Adrenal gland (tissue), 5 donors: ENCODE measurements around the gene ZNF236.

ENCODE experiments used
- POLR2A ChIP-seq, 2 donors: fragments of 450-650 bp; IDR thresholded peaks; one replicate each; pipeline ENCODE4 v1.6.1; 2017; ENCODE audit warnings: antibody characterized with exemption in 2 of 2, mild to moderate bottlenecking in 2 of 2, moderate library complexity in 1 of 2
- TF ChIP-seq, protein P1 (sequence below), 6 experiments: fragments of 450-650 bp in 4 of 6; fragments of 200-600 bp in 2 of 6; sonication (generic) in 1 of 6; IDR thresholded peaks; 1 replicate in 5 of 6; 2 replicates in 1 of 6; pipeline versions ENCODE4 v1.5.1 to v1.8.0; 2016 to 2021; ENCODE audit warnings: antibody characterized with exemption in 6 of 6, mild to moderate bottlenecking in 2 of 6, moderate library complexity in 1 of 6
- donor health status: DM: no; HTN: no; CAD: no.

DNA sequence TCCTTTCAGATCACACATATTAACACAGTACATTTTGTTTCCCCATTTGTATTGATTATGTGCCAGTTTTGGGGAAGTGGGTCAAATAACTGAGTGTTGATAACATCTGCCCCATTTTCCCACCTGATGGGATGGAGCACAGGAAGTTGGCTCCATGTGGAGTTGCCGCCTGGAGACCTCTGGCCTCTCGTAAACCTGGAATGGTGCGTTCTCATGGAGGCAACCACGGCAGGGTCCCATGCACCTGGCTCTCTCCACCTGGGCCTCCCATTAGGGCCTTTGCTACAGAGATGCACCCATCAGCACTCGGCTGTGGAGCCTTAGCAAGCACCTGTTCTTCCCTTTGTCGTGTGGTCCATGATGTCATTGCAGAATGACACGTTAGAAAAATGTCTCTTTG is 179.6 kb downstream of the ZNF236 start:
- TF ChIP-seq, protein P1, sequence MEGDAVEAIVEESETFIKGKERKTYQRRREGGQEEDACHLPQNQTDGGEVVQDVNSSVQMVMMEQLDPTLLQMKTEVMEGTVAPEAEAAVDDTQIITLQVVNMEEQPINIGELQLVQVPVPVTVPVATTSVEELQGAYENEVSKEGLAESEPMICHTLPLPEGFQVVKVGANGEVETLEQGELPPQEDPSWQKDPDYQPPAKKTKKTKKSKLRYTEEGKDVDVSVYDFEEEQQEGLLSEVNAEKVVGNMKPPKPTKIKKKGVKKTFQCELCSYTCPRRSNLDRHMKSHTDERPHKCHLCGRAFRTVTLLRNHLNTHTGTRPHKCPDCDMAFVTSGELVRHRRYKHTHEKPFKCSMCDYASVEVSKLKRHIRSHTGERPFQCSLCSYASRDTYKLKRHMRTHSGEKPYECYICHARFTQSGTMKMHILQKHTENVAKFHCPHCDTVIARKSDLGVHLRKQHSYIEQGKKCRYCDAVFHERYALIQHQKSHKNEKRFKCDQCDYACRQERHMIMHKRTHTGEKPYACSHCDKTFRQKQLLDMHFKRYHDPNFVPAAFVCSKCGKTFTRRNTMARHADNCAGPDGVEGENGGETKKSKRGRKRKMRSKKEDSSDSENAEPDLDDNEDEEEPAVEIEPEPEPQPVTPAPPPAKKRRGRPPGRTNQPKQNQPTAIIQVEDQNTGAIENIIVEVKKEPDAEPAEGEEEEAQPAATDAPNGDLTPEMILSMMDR (IDR thresholded peaks at IDR 0.05) = no peak
- TF ChIP-seq POLR2A (IDR thresholded peaks at IDR 0.05) = no peak
